ENCODE results near the gene PDE4B.
"Not testable (repeated sequence)": the region's sequence is repeated elsewhere in the genome, so short reads cannot be mapped to it uniquely, and the experiment has no call there.

The PDE4B gene

DNA sequence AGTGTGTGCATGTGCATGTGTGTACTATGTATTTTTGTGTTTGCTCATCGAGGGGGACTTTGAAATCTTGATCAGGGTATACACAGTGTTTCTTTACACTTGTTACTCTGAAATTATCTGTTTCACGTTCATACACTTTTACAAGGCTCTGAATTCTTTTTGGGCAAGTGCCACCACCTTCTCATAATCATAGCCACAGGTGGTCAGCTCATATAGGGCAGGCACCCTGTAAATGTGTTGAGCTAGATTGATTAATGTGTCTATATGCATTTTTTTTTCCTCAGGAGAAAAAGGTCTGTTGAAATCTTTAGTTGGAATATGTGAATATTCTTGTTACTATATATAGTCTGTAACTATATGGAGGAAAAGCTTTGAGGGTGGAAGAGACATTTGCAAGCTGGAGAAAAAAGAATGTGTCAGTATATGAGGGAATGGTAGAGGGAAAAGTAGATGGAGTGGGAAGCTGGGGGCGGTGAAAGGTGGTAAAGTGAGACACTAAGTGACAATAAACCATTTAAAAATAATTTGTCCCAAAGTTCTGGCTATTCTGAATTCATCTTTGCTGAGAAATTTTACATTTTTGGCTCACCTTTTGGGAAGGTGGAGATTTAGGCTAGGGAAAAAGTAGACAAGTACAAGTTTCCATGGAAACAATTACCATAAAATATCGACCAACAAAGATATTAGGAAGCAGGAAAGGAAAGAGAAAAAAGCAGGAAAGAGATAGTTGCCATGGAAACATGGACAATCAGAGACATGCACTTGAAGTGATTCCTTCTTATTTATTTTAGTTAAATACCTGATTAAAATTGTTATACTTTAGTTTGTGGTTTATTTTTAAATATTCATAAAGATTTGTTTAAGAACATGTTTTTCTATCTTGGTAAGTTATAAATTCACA, 277.5 kb downstream of the PDE4B start:
- no peak for DNase-seq

DNA sequence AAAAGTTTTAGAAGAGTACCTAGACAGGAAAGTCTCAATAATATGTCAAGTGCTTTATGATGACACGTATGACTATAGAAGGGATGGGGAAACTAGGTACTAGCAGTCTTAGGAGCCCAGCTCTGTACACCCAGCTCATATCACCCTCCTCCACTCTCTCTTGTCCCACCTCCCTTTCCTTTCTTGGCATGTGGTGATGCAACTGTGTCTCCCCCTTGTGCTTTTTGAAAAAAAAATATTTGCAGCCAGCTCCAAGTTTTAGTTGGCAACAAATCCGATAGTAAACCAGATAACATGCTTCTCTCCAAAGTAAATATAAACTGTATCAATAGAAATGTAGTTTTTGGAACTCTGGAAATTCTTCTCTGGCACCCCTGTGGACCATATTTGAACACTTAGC, 280.7 kb downstream of the PDE4B start:
- no peak for DNase-seq

DNA sequence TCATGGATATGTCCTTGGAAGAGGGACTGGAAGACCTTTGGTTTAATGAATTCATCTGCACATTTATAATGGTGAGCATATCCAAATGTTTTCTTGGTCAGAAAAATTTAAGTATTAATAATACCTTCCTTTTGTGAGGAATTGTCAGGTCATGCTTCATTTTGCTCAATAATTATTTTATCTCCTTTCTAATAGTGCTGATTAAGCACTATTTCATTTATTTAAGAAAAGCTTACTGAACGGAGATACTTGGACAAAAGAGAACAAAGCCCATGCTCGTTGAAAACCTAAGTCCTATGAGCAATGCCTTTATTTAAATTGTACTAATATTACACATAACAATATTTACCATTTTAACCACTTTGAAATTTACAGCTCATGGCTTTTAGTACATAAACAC, 281.5 kb downstream of the PDE4B start:
- no peak for DNase-seq

DNA sequence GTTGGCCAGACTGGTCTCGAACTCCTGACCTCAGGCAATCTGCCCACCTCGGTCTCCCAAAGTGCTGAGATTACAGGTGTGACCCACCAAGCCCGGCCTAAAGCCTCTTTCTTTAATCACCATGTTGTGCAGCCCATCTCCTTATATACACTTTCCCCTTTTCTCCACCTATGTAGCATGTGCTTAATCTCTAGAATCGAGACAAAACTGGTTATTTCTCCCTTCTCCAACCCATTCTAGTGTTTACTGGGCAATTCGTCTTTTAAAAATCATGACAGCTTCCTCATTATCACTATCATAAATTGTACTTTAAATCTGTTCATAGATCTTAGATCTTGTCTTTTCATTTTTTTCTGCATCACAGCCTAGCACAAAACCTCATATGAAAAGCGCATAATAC, 285.7 kb downstream of the PDE4B start:
- DNase-seq: no peak

DNA sequence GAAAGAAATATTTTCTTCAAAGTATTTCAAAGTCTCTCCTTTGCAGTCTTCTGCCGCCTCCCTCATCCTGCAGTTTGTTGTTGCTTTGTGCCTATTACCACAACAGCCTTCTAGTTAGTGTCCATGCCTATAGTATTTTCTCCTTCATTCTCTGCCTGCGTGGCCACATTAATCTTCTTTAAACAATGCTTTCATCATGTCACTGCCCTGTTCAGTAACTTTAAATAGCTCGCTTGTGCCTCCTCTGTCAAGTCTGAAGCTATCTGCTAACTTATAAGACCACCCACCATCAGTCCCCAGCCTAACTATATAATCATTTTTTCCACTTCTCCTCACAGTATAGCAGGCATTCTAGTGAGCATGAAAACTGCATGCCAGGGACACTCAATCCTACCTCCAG, 290.3 kb downstream of the PDE4B start:
- no peak for DNase-seq

DNA sequence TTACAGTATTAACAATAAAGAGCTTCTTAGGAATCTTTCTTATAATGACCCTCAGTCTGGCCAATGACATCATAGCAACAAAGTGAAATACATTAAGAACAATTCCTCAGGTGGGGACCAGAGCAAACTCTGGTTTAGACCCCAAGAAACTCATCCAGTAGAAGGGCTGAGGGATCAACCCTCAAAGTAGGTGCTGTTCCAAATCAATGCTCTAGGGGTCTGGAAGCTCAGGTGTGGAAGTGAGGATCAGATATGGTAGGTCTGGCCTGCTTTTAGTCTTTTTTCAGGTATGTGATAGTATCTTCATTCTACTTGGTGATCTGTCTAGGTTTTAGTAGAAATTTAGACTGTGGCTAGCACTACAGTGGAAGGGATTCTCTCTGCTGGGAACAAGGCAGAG, 291.7 kb downstream of the PDE4B start:
- no peak for DNase-seq

DNA sequence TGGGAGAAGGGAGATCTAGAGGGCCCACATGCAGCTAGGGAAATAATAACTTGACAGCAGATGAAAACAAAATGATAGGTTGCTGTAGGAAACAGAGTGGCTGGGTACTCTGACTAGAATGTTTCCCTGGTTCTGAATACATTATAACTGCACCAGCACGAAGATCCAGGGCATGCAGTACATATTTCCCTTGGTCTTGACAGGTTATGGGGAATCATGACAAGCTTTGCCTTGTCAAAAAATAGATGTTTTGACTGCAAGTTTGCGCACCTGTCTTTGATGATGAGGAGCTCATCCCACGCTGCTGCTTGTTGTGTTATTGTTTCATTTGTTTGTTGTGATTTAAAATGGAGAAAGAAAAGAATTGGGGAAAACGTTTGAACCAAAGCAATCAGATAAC, 292.9 kb downstream of the PDE4B start:
- no peak for DNase-seq

DNA sequence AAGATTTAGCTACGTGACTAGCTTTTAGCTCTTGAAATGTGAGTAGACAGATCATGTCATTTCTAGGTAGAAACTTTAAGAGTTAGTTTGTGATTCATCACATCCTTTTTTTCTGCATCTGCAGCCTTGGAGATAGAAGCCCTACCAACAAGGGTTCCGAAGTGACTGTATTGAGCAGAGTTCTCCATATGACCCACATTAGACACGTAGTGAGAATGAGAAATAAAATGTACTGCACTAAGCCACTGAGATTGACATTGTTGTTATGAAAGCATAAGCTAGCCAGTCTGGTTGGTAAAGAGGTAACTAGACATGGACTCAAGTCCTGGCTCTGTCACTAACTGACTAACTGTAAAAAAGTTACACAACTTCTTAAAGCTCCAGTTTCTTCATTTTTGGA, 296.1 kb downstream of the PDE4B start:
- DNase-seq: no peak

DNA sequence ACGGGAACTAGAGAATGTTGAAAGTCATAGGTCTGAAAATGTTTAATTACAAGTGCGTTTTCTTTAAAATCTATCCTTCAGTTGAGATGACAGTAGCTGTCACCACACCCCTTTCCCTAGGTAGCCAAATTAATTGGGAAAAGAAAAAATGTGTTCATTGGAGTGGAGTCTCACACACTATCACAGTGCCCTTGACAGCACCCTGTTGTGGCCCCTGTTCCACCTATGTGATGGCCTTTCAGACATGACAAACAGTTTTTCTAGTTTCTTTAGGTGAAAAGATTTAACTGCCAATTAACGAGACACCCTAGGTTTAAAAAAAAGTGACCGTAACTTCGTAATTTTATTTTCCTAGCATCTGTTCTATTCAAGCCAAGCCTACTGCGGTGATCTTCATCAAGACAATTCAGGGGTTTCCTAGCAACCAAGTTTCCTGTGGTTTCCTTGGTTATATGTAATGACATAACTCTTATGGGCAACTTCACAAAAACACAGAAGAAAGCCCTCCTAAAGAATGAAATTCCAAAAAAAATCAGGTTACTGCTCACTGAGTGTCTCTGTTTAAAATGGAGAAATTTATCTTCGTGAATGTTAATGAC, 298.3 kb downstream of the PDE4B start:
- no peak for DNase-seq

DNA sequence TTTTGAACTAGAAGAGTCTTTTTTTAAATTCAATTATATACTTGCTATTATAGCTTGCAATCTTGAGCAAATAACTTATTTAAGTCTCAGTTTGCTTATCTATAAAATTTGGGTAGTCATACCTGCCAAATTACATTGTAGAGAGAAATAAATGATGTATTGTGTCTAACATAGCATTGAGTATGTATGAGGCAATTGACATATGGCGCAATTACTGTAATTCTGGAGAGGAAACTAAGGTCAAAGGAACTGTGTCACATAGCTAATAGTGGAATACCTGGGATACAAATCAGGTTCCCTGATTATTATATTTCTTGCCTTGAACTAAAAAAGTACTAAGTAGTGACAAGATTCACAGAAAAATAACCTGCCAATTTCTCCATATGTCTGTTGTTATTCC, 302.5 kb downstream of the PDE4B start:
- DNase-seq: no peak

DNA sequence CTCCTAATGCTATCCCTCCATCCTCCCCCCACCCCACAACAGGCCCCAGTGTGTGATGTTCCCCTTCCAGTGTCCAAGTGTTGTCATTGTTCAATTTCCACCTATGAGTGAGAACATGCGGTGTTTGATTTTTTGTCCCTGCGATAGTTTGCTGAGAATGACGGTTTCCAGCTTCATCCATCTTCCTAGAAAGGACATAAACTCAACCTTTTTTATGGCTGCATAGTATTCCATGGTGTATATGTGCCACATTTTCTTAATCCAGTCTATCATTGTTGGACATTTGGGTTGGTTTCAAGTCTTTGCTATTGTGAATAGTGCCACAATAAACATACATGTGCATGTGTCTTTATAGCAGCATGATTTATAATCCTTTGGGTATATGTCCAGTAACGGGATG, 308.3 kb downstream of the PDE4B start:
- DNase-seq: not testable (repeated sequence)

DNA sequence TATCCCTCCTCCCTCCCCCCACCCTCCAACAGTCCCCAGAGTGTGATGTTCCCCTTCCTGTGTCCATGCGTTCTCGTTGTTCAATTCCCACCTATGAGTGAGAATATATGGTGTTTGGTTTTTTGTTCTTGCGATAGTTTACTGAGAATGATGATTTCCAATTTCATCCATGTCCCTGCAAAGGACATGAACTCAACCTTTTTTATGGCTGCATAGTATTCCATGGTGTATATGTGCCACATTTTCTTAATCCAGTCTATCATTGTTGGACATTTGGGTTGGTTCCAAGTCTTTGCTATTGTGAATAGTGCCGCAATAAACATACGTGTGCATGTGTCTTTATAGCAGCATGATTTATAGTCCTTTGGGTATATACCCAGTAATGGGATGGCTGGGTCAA, 311.4 kb downstream of the PDE4B start:
- DNase-seq: not testable (repeated sequence)

DNA sequence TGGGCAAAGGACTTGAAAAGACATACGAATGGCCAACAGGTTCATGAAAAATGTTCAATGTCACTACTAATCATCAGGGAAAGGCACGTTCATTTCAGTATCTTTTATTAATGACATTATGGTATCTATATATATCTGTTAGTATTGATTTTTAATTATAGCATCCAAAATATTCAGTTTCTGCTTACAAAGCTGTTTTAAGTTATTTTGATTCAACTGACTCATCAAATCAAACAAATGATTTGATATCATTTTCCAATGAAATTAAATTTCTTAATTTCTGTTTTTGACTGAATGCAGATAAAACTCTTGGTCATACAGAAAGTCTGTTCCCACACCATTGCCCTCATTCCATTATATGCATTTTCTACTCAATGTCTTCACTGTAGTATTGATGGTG, 315.9 kb downstream of the PDE4B start:
- DNase-seq: no peak

DNA sequence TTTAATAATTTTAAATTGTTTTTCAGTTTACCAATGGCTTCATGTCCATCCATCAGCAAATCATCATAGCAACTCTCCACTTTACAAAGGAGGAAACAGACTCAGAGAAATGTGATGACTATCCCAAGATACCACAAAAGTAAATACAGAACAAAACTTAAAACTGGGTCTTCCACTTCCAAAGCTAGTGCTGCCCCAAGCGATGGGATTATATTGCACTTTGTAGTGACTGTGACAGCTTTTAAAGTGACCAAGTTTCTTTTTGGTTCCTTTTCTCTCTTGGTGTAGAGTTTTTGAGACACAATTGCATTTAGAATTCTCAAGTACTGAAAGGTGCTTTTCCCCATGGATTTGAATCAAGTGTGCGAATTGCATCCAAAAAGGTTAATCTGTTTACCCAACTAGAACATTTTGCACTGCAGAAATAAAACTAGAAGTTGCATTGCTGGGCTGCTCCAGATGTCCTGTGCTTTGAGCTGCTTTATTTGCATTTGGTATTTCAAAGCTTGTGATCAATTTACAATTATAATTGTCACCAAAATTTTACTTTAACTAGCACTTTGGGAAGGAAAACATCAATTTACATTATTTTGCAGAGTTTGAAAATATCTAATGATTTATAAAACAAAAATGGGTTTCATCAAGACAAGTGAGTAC, 320.2 kb downstream of the PDE4B start:
- DNase-seq: no peak

DNA sequence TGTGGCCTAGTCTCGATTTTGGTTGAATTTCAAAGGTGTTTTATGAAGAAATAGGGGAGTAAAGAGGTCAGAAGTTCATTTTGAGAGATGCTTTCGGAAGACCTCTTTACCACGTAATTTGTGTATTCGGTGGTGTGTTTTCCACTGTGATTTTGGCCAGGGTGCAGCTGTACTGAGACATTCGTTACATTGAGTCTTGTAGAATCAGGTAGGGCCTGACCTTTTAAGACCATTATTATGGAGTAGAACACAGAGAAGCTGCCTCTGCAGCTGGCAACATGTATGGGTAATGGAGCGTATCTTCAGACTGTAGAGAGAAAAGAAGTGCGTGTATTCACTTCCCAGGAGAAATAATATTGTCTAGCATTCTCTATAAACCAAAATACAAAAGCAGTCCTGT, 326.5 kb downstream of the PDE4B start:
- DNase-seq: peak; percentile 7

DNA sequence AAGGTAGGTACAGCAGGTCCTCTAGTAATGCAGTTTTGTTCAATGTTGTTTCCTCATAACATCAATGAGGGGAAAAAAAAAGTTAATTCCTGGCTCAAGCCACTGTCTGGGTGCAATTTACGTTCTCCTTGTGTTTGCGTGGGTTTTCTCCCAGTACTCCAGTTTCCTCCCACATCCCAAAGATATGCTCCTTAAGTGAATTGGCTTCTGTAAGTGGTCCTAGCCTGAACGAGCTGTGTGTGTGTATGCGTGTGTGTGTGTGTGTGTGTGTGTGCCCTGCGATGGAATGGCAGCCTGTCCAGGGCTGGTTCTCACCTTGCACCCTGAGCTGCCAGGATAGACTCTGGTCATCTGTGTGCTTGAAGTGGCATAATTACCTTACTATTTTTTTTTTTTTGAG, 332.0 kb downstream of the PDE4B start:
- DNase-seq: no peak

DNA sequence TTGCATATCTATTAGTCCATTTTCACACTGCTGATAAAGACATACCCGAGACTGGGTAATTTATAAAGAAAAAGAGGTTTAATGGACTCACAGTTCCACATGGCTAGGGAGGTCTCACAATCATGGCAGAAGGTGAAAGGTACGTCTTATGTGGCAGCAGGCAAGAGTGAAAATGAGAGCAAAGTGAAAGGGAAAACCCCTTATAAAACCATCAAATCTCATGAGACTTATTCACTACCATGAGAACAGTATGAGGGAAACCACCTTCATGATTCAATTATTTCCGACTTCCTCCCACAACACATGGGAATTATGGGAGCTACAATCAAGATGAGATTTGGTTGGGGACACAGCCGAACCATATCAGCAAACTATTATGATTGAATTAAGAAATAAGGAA, 335.9 kb downstream of the PDE4B start:
- not testable (repeated sequence) for DNase-seq

DNA sequence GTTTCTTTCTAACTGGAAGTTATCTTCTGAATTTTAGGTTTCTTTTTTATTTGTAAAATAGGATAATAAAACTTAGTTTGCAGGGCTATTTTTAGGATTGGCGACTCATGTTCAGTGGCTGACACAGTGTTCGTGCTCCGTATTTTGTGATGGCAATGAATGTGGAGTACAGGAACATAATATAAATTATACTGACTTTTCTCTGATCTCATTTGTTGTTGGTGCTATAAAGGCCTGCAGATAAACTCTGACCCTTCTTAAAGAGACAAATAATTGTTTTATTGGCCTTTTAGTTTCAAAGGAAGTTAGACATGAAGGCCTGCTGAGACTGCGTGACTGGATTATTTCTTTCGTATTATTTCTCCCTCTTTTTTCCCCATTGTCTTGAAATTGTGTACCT, 339.6 kb downstream of the PDE4B start:
- no peak for DNase-seq

DNA sequence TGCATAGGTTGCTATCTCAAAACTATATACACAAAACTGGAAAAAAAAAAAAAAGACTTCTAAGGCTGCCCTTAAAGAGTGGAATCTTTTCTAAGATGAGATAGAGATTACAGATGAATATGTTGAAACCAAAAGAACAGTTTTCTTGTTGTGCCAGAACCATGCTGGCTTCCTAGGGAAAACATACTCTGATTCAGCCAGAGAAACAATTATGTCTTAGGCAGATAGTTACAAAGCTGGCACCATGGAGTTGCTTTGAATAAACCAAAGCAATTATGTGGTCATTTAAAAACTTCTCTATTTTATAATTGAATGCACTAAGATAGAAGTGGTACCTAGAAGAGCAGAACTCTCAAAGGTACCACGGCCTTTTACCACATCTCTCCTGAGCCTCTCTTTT, 341.3 kb downstream of the PDE4B start:
- DNase-seq: no peak

DNA sequence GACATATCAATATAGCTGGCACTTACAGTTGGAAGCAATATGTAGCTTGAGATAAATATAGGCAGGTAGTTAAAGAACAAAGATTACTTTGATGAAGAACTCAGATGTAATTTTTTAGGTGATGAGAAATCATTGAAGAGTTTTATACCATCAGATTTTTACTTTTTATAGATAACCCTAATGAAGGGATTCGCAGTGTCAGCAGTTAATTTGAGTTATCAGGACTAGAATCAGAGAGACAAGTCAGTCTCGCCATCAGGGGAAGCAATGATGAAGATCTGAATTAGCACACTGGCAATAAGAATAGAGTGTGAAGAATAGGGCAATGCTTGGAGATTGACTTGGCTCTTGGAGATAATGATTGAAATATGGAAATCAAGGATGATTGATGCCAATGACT, 342.5 kb downstream of the PDE4B start:
- no peak for DNase-seq

DNA sequence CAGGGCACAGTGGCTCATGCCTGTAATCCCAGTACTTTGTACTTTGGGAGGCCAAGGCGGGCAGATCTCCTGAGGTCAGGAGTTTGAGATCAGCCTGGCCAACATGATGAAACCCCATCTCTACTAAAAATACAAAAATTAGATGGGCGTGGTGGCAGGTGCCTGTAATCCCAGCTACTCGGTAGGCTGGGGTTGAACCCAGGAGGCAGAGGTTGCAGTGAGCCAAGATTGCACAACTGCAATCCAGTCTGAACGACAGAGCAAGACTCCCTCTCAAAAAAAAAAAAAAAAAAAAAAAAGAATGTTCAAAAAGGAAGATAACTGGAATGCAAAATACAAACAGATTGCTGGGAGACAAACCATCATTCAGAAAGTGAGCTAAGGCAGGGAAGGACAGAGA, 343.7 kb downstream of the PDE4B start:
- DNase-seq: not testable (repeated sequence)

DNA sequence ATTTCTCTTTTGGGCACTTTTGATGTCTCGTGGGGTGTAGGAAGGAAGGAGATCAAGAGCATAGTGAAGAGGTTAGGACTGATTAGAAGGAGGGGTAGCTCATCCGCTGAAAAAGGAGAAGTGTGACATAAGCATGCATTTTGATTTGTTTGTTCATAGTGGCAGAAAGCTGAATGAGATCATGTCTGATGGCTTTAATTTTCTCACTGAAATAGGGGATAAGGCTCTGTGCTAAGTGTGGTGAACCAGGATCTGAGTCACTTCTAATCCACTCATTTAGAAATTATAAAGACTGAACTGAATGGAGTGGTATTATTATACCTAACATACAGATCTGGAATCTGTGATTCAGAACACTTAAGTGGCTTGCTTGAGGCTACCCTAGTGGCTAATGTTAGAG, 344.5 kb downstream of the PDE4B start:
- DNase-seq: no peak

DNA sequence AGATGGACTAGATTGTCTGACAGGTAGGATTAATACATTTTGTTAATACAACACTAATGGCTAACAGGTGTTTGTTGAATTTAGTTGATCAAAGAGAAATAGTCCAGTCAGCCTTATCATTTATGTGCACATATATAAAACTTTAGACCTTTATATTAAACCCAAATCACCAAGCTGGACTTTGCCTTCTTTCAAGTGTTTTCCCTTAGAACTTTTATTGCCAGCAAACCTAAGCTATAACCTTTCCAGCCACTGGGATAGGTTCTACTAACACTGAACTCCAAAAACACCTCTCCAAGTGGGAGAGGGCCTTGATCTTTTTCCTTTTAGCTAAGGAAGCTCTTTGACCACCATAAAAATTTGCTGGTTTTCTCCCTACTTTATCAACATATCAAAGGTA, 345.9 kb downstream of the PDE4B start:
- DNase-seq: no peak

DNA sequence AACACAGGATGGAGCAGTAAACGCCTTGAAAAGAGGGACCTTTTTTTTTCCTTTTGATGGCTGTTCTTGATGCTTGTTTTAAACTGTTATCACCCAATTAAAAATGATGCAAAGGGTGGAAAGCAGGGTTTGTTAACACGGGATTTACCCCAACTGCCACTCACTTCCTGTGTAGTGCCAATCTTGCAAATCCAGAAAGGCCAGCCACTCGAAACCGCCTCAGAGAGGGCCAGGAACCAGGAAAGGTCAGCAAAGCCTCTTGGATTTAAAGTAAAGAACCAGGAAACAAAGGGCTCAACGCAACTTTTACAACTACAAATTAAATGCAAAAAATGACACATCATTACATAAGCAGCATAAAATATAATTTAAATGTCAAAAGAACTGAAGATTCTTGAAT, 347.4 kb downstream of the PDE4B start:
- no peak for DNase-seq
